ENCODE results near the gene SMAD1.

Gene SMAD1

DNA sequence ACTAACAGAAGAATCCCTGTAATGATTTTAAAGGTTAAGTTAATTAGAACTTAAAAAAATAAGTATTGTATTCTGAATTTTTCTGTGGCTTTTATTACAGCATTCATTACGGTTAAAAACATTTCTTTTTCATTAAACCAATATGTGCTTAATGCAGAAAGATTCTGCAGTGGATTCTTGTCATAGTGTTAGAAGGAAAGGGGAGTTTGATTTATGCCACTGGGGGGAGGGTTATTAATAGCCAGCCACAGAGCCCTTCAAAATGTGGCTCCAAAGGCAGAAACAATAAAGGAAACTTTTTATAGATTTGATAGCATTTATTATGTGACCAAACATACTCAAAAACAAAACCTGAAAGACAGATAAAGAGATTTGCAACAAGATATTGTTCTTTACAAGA, 9.1 kb downstream of the SMAD1 start:
- no peaks in the 10 kb centered on the region for H3K9me3 ChIP-seq (ENCODE audit: low read depth, low read length)
- no peak overlapping the region for H3K4me3 ChIP-seq
- TF ChIP-seq EZH2 (IDR thresholded peaks at IDR 0.05) (no peak), POLR2AphosphoS5 (IDR thresholded peaks at IDR 0.05; ENCODE audit: borderline replicate concordance, low read depth, low read length) (no peak), FOXP2 (optimal IDR thresholded peaks at IDR 0.05; ENCODE audit: control extremely low read depth, extremely low read length, insufficient read depth) (no peak)
- H3K36me3 ChIP-seq (ENCODE audit: insufficient read depth, low read length) = peaks cover 4% of the 10 kb centered on the region; the same call in 1 of the 2 replicates
- no peak for DNase-seq (ENCODE audit: low read depth, low spot score)
- peak overlapping the region; percentile 4 for H3K9ac ChIP-seq (ENCODE audit: insufficient read length)
- peak overlapping the region; percentile 46; the same call in 1 of the 2 replicates for H3K27ac ChIP-seq

DNA sequence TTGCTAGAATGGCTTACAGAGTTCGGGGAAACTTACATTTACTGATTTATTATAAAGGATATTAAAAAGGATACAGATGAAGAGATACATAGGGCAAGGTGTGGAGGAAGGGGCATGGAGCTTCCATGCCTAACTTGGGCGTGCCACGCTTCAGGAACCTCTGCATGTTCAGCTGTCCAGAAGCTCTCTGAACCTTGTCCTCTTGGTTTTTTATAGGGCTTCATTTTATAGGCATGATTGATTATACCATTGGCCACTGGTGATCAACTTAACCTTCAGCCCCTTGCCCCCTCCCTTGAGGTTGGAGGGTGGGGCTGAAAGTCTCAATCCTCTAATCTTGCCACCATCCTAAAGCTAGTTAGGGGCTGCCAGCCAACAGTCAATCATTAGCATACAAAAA, 10.7 kb downstream of the SMAD1 start:
- TF ChIP-seq FOXP2 (optimal IDR thresholded peaks at IDR 0.05; ENCODE audit: control extremely low read depth, extremely low read length, insufficient read depth) (no peak), EZH2 (IDR thresholded peaks at IDR 0.05) (no peak), POLR2AphosphoS5 (IDR thresholded peaks at IDR 0.05; ENCODE audit: borderline replicate concordance, low read depth, low read length) (no peak)
- Histone ChIP-seq H3K9me3 (ENCODE audit: low read depth, low read length) (no peaks in the 10 kb centered on the region), H3K4me3 (no peak overlapping the region), H3K36me3 (ENCODE audit: insufficient read depth, low read length) (0 out of 2 replicates have a peak, but pooled peaks cover 4% of the 10 kb centered on the region), H3K27ac (no peak overlapping the region), H3K9ac (ENCODE audit: insufficient read length) (no peak overlapping the region)
- DNase-seq (ENCODE audit: low read depth, low spot score) = no peak

DNA sequence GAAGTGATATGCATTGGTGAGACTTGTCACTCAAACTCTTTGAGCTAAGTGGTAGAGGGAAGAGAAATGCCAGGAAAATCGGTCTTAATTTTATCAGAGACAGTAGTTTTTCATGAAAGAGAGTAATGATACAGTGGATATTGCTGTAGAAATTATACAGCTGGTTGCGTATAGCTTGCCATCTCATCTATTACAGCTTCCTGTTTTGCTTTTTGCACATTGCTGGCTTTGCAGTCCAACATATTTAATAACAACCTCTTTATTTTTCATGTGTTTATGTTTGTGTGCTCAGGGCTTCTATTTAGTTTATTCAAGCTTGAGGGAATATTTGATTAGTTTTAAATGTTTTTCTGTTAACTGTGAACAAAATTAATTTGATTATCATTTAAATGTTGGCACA, 11.5 kb downstream of the SMAD1 start:
- no peak for DNase-seq (ENCODE audit: low read depth, low spot score)
- TF ChIP-seq EZH2 (IDR thresholded peaks at IDR 0.05) (no peak), FOXP2 (optimal IDR thresholded peaks at IDR 0.05; ENCODE audit: control extremely low read depth, extremely low read length, insufficient read depth) (no peak), POLR2AphosphoS5 (IDR thresholded peaks at IDR 0.05; ENCODE audit: borderline replicate concordance, low read depth, low read length) (no peak)
- no peak overlapping the region for H3K4me3 ChIP-seq
- H3K9ac ChIP-seq (ENCODE audit: insufficient read length) = no peak overlapping the region
- H3K36me3 ChIP-seq (ENCODE audit: insufficient read depth, low read length) = 0 out of 2 replicates have a peak, but pooled peaks cover 4% of the 10 kb centered on the region
- H3K27ac ChIP-seq = no peak overlapping the region
- no peaks in the 10 kb centered on the region for H3K9me3 ChIP-seq (ENCODE audit: low read depth, low read length)

DNA sequence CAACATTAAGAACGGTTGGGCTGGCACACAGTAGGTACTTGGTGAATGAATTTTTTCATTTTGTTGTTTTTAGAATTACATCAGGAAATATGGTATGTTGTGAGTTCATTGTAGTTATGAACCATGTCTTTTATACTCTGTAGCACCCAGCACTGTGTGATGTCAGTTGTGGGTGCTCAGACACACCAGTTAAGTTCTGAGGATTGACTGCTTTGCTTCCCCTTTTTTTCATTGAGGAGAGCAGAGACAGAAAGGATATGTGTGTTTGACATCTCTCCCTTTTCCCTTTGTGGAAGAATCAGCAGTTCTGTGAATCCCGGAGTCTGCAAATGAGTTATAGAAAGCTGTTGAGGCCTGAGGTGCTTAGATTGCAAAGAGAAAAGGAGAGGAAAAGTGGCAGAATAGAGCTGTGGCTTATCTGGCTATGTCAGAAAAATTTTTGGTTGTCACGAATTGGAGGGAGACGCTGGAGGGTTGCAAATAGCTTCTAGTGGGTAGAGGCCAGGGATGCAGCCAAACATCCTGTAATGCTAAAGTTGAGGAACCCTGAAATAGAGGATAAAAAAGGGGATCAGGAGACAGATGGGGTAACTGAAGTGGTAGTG, 13.1 kb downstream of the SMAD1 start:
- Histone ChIP-seq H3K9me3 (ENCODE audit: low read depth, low read length) (no peaks in the 10 kb centered on the region), H3K27ac (no peak overlapping the region), H3K36me3 (ENCODE audit: insufficient read depth, low read length) (0 out of 2 replicates have a peak, but pooled peaks cover 4% of the 10 kb centered on the region), H3K9ac (ENCODE audit: insufficient read length) (no peak overlapping the region), H3K4me3 (no peak overlapping the region)
- DNase-seq (ENCODE audit: low read depth, low spot score) = no peak
- TF ChIP-seq FOXP2 (optimal IDR thresholded peaks at IDR 0.05; ENCODE audit: control extremely low read depth, extremely low read length, insufficient read depth) (no peak), EZH2 (IDR thresholded peaks at IDR 0.05) (no peak), POLR2AphosphoS5 (IDR thresholded peaks at IDR 0.05; ENCODE audit: borderline replicate concordance, low read depth, low read length) (no peak)

DNA sequence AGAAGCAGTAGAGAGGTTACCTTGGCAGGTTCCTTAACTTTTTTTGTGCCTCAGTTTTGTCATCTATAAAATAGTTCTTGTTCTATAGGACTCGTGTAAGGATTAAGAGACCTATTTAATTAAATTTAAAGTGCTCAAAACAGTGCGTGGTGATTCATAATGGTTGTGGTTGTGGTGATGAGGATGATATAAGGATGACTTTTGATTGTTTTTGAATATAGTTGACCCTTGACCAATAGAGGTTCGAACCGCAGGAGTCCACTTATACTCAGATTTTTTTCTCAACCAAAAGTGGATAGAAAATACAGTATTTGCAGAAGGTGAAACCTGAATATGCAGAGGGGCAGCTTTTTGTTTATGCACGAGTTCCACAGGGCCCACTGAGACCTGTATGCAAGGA, 14.6 kb downstream of the SMAD1 start:
- H3K9ac ChIP-seq (ENCODE audit: insufficient read length) = no peak overlapping the region
- H3K4me3 ChIP-seq = no peak overlapping the region
- H3K9me3 ChIP-seq (ENCODE audit: low read depth, low read length) = no peaks in the 10 kb centered on the region
- H3K36me3 ChIP-seq (ENCODE audit: insufficient read depth, low read length) = 0 out of 2 replicates have a peak, but pooled peaks cover 4% of the 10 kb centered on the region
- TF ChIP-seq EZH2 (IDR thresholded peaks at IDR 0.05) (no peak), POLR2AphosphoS5 (IDR thresholded peaks at IDR 0.05; ENCODE audit: borderline replicate concordance, low read depth, low read length) (no peak), FOXP2 (optimal IDR thresholded peaks at IDR 0.05; ENCODE audit: control extremely low read depth, extremely low read length, insufficient read depth) (no peak)
- H3K27ac ChIP-seq = no peak overlapping the region
- no peak for DNase-seq (ENCODE audit: low read depth, low spot score)

DNA sequence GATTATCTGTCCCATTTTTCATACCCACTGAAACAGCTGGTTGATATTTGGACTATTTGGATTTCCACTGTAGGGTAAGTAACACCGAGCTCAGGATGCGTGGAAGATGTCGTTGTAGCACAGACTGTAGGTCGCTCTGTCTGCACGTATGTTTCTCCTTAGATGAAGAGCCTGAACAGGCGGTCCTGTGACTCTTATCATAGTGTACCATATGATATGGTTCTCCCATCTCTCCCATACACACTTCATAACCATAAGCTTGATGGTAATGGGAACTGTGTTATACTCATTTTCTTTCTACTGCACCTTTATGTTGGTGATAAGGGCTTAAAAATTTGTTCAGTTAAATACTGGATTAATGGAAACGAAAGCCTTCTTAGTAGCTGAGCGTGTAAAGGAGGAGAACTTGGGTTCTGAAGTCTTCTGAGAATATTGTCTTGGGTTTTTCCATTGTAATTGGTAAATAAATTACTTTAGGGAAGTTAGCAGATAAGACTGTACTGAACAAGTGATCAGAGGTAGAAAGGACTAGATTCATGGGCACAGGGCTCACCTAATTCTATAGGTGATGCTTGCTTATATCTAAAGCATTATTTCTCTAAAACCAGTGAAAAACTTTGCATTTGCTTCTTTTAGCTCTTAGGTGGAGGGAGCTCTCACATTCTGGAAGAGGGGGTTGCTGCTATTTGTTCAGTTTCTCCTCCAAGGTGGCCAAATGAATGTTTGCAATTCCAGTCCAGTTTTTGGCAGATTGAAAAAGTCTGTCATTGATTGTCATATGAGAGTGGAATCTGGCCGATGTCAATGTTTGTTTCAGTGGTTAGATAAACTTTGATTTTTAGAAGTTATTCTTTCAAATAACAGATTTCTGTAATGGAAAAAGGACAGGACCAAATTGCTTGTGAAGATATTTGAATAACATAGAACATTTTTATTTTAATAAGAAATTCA, 15.8 kb downstream of the SMAD1 start:
- no peaks in the 10 kb centered on the region for H3K9me3 ChIP-seq (ENCODE audit: low read depth, low read length)
- no peak overlapping the region for H3K27ac ChIP-seq
- H3K36me3 ChIP-seq (ENCODE audit: insufficient read depth, low read length) = 0 out of 2 replicates have a peak, but pooled peaks cover 4% of the 10 kb centered on the region
- no peak for TF ChIP-seq FOXP2 (optimal IDR thresholded peaks at IDR 0.05; ENCODE audit: control extremely low read depth, extremely low read length, insufficient read depth)
- no peak for TF ChIP-seq POLR2AphosphoS5 (IDR thresholded peaks at IDR 0.05; ENCODE audit: borderline replicate concordance, low read depth, low read length)
- no peak for TF ChIP-seq EZH2 (IDR thresholded peaks at IDR 0.05)
- H3K4me3 ChIP-seq = no peak overlapping the region
- no peak for DNase-seq (ENCODE audit: low read depth, low spot score)
- H3K9ac ChIP-seq (ENCODE audit: insufficient read length) = no peak overlapping the region

DNA sequence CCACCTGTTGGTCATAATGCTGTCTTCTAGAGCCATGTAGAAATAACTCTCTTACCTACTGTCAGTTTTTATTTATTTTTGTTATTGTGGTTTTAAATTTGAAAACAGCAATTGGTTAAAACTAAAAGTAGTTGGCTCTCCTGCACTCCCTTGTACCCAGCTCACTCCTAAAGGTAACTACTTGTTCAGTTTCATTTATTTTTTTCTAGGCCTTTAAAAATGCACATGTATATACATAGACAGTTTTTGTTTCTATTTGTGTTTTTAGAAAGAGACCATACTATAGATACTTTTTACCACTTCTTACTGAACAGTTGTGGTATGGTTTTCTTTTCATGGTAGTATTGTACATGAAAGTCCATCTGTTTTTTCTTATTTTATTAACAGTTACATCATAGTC, 16.8 kb downstream of the SMAD1 start:
- Histone ChIP-seq H3K9me3 (ENCODE audit: low read depth, low read length) (no peaks in the 10 kb centered on the region), H3K4me3 (no peak overlapping the region), H3K9ac (ENCODE audit: insufficient read length) (no peak overlapping the region), H3K27ac (no peak overlapping the region), H3K36me3 (ENCODE audit: insufficient read depth, low read length) (0 out of 2 replicates have a peak, but pooled peaks cover 4% of the 10 kb centered on the region)
- no peak for DNase-seq (ENCODE audit: low read depth, low spot score)
- TF ChIP-seq EZH2 (IDR thresholded peaks at IDR 0.05) = no peak
- no peak for TF ChIP-seq FOXP2 (optimal IDR thresholded peaks at IDR 0.05; ENCODE audit: control extremely low read depth, extremely low read length, insufficient read depth)
- TF ChIP-seq POLR2AphosphoS5 (IDR thresholded peaks at IDR 0.05; ENCODE audit: borderline replicate concordance, low read depth, low read length) = no peak

DNA sequence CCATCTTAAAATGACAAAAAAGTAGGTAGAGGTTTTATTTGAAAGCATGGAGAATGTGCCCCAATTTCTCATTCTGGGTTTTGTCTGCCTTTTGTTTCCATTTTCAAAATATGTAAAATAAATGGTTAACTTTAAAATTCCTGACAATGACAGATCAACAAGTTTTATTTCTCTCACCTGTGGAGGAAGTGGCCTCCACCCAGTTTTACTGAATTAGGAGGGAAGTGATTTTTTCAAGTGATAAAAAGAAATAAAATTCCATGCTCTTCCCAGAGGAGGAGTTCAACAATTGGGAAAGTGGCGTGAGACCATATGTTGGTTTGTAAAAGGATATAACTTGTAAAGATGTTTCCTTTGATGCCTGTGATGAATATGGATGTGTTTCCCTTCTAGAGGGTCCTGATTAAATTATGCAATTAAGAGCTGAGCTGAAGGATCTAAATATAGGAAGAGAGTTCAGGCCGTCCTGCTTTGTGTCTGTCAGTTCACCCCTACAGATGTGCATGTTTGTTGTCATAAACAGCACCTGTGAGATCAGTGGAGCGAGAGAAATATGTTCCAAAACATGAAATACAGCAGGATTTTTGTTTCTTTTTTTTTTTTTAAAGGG, 19.5 kb downstream of the SMAD1 start:
- Histone ChIP-seq H3K4me3 (no peak overlapping the region), H3K27ac (no peak overlapping the region), H3K9me3 (ENCODE audit: low read depth, low read length) (no peaks in the 10 kb centered on the region), H3K9ac (ENCODE audit: insufficient read length) (no peak overlapping the region), H3K36me3 (ENCODE audit: insufficient read depth, low read length) (0 out of 2 replicates have a peak, but pooled peaks cover 4% of the 10 kb centered on the region)
- TF ChIP-seq FOXP2 (optimal IDR thresholded peaks at IDR 0.05; ENCODE audit: control extremely low read depth, extremely low read length, insufficient read depth) (no peak), POLR2AphosphoS5 (IDR thresholded peaks at IDR 0.05; ENCODE audit: borderline replicate concordance, low read depth, low read length) (no peak), EZH2 (IDR thresholded peaks at IDR 0.05) (no peak)
- DNase-seq (ENCODE audit: low read depth, low spot score) = no peak
